Upper lobe of left lung (tissue), 6 donors: Measurements from ENCODE around the gene VWA8. TPM values are rescaled to one million over a fixed set of nuclear protein-coding genes. Genes with fewer than 3 reads are reported as not detected.
"Not testable (repeated sequence)": the region's sequence is repeated elsewhere in the genome, so short reads cannot be mapped to it uniquely, and the experiment has no call there.

Source experiments
- ATAC-seq, 2 donors: fragments of 200-7000 bp; cut with Tn5 transposase; one replicate each; pipeline ENCODE4 v1.9.1; 2022; ENCODE audit warnings: mild to moderate bottlenecking in 2 of 2, moderate library complexity in 2 of 2; ENCODE audit not compliant: low FRiP score in 2 of 2
- DNase-seq, 2 donors: peaks; one replicate each; pipeline ENCODE4 v3.0.0-alpha.2; 2019 to 2020
- H3K27ac ChIP-seq, 4 donors: fragments of 200-600 bp; sonication (generic); one replicate each; pipeline ENCODE4 v1.5.1; 2016 to 2019
- H3K27me3 ChIP-seq, 4 donors: fragments of 200-600 bp; sonication (generic); one replicate each; pipeline ENCODE4 v1.5.1; 2017 to 2019
- H3K36me3 ChIP-seq, 4 donors: fragments of 200-600 bp; sonication (generic); one replicate each; pipeline ENCODE4 v1.5.1; 2016 to 2019
- H3K4me1 ChIP-seq, 4 donors: fragments of 200-600 bp; sonication (generic); one replicate each; pipeline ENCODE4 v1.5.1; 2018 to 2019
- H3K4me3 ChIP-seq, 4 donors: fragments of 200-600 bp; sonication (generic); one replicate each; pipeline ENCODE4 v1.5.1; 2017 to 2019; ENCODE audit warnings: mild to moderate bottlenecking in 2 of 4, moderate library complexity in 1 of 4
- H3K9me3 ChIP-seq, 4 donors: fragments of 200-600 bp; sonication (generic); one replicate each; pipeline ENCODE4 v1.5.1; 2018 to 2019
- CTCF ChIP-seq, 6 experiments: fragments of 450-650 bp in 4 of 6; fragments of 200-600 bp in 2 of 6; sonication (generic) in 2 of 6; IDR thresholded peaks; one replicate each; pipeline ENCODE4 v1.5.1; 2016 to 2019; ENCODE audit warnings: antibody characterized with exemption in 6 of 6
- EP300 ChIP-seq, 4 donors: sonication (generic); formaldehyde crosslinking; IDR thresholded peaks; one replicate each; pipeline ENCODE4 v1.5.1; 2017; ENCODE audit warnings: antibody characterized with exemption in 4 of 4, control low read depth in 2 of 4
- POLR2A ChIP-seq, 4 donors: fragments of 450-650 bp; IDR thresholded peaks; one replicate each; pipeline ENCODE4 v1.5.1; 2016 to 2017; ENCODE audit warnings: antibody characterized with exemption in 4 of 4, mild to moderate bottlenecking in 2 of 4
- POLR2AphosphoS5 ChIP-seq, 2 donors: sonication (generic); formaldehyde crosslinking; IDR thresholded peaks; one replicate each; pipeline ENCODE4 v1.5.1; 2017; ENCODE audit warnings: antibody characterized with exemption in 2 of 2
- WGBS, 2 donors: methylation state at CpG; one replicate each; pipeline ENCODE4 v1.1.5; 2017 to 2018; 5-methylcytosine and 5-hydroxymethylcytosine counted together
- total RNA-seq, 6 donors: library from RNA; depleted of rRNA in 4 of 6; stranded (reverse); fragments of >200 nt in 4 of 6; gene quantifications; one replicate each; pipeline versions ENCODE4 v1.1.0 to v1.2.1, GENCODE V29; 2016 to 2021
- donor health status: DM: no; HTN: no; CAD: no; lungs with moderate emphysema.
- donor health status: DM: no; HTN: yes; CAD: no; lungs with severe emphysema.

VWA8 gene
- total RNA-seq, 6 donors from 2014 or later: 15.0 to 39.8 (median 16.9) TPM

GRCh38 chr13:41639955-41640780 is 320.7 kb downstream of the VWA8 start:
- no peak for TF ChIP-seq POLR2A (IDR thresholded peaks at IDR 0.05)
- peak in 1 of 2 donors; percentile 12 for TF ChIP-seq POLR2AphosphoS5 (IDR thresholded peaks at IDR 0.05)
- TF ChIP-seq EP300 (IDR thresholded peaks at IDR 0.05): peak in 1 of 4 donors; percentile 64
- TF ChIP-seq CTCF (IDR thresholded peaks at IDR 0.05): no peak
- peak; percentile 43 to 85 for ATAC-seq
- peaks cover 24 to 36% (median 30%) of the 10 kb centered on the region in 4 donors for H3K4me1 ChIP-seq
- H3K27me3 ChIP-seq: no peaks in the 10 kb centered on the region
- no peaks in the 10 kb centered on the region for H3K36me3 ChIP-seq
- no peak for DNase-seq
- peak overlapping the region; percentile 36 to 90 (median 72) for H3K27ac ChIP-seq
- 47 to 57% methylated on average over 4 of the region's 4 CpGs for WGBS, 2 donors
- H3K9me3 ChIP-seq: no peaks in the 10 kb centered on the region
- H3K4me3 ChIP-seq: no peak overlapping the region

GRCh38 chr13:41639237-41639904 is 321.5 kb downstream of the VWA8 start:
- H3K4me1 ChIP-seq: peaks cover 16 to 32% (median 23%) of the 10 kb centered on the region in 4 donors
- no peak overlapping the region for H3K4me3 ChIP-seq
- DNase-seq: no peak
- no peaks in the 10 kb centered on the region for H3K9me3 ChIP-seq
- peak overlapping the region; percentile 17 to 84 (median 72) for H3K27ac ChIP-seq
- ATAC-seq: no peak
- 71 to 76% methylated on average over 7 of the region's 7 CpGs for WGBS, 2 donors
- TF ChIP-seq POLR2AphosphoS5 (IDR thresholded peaks at IDR 0.05): no peak
- TF ChIP-seq CTCF (IDR thresholded peaks at IDR 0.05): no peak
- no peak for TF ChIP-seq POLR2A (IDR thresholded peaks at IDR 0.05)
- no peak for TF ChIP-seq EP300 (IDR thresholded peaks at IDR 0.05)
- no peaks in the 10 kb centered on the region for H3K36me3 ChIP-seq
- no peaks in the 10 kb centered on the region for H3K27me3 ChIP-seq

- DNase-seq (no peak), ATAC-seq (no peak)
- Histone ChIP-seq H3K36me3 (no peaks in the 10 kb centered on the region), H3K4me3 (no peak overlapping the region), H3K4me1 (peaks cover 13 to 25% (median 13%) of the 10 kb centered on the region in 4 donors), H3K9me3 (no peaks in the 10 kb centered on the region), H3K27me3 (no peaks in the 10 kb centered on the region), H3K27ac (no peak overlapping the region)
- WGBS, 2 donors: 84 to 85% methylated on average over 1 of the region's 1 CpG
- TF ChIP-seq EP300 (IDR thresholded peaks at IDR 0.05) (no peak), POLR2A (IDR thresholded peaks at IDR 0.05) (no peak), POLR2AphosphoS5 (IDR thresholded peaks at IDR 0.05) (no peak), CTCF (IDR thresholded peaks at IDR 0.05) (no peak)
Observed at GRCh38 chr13:41637586-41637985, 323.3 kb downstream of the VWA8 start.

- not testable (repeated sequence) for H3K4me3 ChIP-seq, H3K9me3 ChIP-seq, H3K27me3 ChIP-seq, H3K36me3 ChIP-seq, ATAC-seq, H3K27ac ChIP-seq, DNase-seq
- WGBS, 2 donors: 63 to 100% methylated on average over 1 to 3 of the region's 5 CpGs
- H3K4me1 ChIP-seq: peaks cover 13 to 25% (median 13%) of the 10 kb centered on the region in 4 donors
Observed at GRCh38 chr13:41637032-41637431, 323.9 kb downstream of the VWA8 start.

GRCh38 chr13:41636590-41636989 is 324.3 kb downstream of the VWA8 start:
- H3K4me1 ChIP-seq: peaks cover 13 to 25% (median 13%) of the 10 kb centered on the region in 4 donors
- not testable (repeated sequence) for H3K36me3 ChIP-seq, H3K9me3 ChIP-seq, DNase-seq, H3K27me3 ChIP-seq, ATAC-seq, H3K4me3 ChIP-seq, H3K27ac ChIP-seq
